GM19351 (cell line): ENCODE measurements around the gene NCOA4.
"Not testable (repeated sequence)": the region's sequence is repeated elsewhere in the genome, so short reads cannot be mapped to it uniquely, and the experiment has no call there.

Source experiments
- ATAC-seq: cut with Tn5 transposase; IDR thresholded peaks from one replicate; pipeline ENCODE4 v1.9.1; 2021; ENCODE audit warnings: mild to moderate bottlenecking, moderate library complexity; ENCODE audit not compliant: unreplicated experiment

The NCOA4 gene

GRCh38 chr10:46052791-46053375 is 22.5 kb upstream of the NCOA4 start:
- ATAC-seq, result no peak

GRCh38 chr10:46052057-46052790 is 21.8 kb upstream of the NCOA4 start:
- ATAC-seq, result no peak

DNA sequence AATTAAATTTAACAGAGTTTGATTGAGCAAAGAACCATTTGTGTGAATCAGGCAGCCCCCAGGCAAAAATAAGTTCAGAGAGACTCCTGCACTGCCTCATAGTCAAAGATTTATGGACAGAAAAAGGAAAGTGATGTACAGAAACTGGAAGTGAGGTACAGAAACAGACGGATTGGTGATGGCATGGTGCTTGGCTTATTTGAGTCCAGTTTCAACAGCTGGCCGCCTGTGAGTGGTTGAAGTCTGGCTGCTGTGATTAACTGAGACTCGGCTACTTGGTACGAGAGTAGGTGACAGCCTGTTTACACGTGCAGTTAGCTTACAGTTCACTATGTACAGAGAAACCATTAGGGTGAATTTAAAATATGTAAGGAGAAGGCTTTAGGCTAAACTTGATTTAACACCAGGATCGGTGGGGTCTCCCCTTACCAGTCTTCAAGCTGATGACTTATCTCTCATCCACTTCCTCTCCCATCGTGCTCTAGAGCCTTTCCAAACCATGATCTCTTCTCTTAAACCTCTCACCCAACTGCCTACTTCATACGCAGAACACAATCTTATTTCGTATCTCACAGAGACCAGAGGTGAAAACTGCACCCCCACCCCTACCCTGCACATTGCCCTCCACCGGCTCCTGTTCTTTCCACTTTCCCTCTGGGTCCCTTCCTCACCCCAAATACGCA is 20.7 kb upstream of the NCOA4 start:
- ATAC-seq, result no peak

DNA sequence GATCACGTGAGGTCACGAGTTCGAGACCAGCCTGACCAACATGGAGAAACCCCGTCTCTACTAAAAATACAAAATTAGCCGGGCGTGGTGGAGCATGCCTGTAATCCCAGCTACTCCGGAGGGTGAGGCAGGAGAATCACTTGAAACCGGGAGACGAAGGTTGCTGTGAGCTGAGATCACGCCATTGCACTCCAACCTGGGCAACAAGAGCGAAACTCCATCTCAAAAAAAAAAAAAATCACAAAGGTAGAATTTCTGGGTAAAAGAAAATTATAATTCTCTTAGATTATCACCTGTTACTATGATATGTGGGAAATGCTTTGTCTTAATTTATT is 19.0 kb upstream of the NCOA4 start:
- ATAC-seq, result not testable (repeated sequence)

DNA sequence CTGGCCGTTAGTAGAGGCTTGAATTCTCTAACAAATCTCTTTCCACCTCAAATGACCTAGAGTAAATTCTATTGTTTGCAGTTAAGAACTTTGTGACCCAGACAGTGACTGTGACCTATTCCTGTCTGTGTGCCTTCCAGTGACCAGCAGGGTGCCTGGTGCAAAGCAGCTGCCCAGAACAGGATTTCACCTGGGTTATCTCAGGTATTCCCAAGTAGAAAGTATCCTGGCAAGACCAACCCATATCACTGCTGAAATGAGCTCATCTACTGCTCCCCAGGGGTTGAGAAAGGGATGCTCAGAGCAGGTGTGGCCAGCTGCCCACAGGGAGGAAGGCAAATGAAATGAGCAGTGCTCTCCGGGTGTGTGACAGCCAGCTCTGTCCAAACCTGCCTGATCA is 17.7 kb upstream of the NCOA4 start:
- no peak for ATAC-seq

GRCh38 chr10:46046261-46046660 is 15.8 kb upstream of the NCOA4 start, which contains the start of gene MSMB:
MSMB (minus strand) TSS chr10:46046269; CDS start chr10:46046237, 32 bp downstream.
- ATAC-seq, result no peak

DNA sequence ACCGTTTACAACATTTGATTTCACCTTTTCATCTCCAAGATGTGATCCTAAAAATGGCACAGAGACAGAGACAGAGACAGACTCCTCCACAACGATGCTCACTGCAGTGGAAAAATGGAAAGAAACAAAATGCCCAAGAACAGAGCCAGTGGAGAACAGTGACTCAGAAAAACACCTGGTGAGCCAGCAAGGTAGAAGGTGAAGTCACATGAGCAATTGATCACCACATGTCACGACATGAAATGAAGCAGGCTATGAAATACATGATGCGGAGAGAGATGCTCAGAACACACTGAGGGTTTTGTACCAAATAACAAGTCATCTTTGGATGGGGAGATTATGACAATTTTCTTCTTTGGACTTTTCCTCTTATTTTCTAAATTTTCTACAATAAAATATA is 12.1 kb upstream of the NCOA4 start:
- no peak for ATAC-seq

GRCh38 chr10:46040004-46040403 is 9.6 kb upstream of the NCOA4 start:
- ATAC-seq, result no peak

- no peak for ATAC-seq
These were observed 6.8 kb upstream of the NCOA4 start for GRCh38 chr10:46037107-46037825.

DNA sequence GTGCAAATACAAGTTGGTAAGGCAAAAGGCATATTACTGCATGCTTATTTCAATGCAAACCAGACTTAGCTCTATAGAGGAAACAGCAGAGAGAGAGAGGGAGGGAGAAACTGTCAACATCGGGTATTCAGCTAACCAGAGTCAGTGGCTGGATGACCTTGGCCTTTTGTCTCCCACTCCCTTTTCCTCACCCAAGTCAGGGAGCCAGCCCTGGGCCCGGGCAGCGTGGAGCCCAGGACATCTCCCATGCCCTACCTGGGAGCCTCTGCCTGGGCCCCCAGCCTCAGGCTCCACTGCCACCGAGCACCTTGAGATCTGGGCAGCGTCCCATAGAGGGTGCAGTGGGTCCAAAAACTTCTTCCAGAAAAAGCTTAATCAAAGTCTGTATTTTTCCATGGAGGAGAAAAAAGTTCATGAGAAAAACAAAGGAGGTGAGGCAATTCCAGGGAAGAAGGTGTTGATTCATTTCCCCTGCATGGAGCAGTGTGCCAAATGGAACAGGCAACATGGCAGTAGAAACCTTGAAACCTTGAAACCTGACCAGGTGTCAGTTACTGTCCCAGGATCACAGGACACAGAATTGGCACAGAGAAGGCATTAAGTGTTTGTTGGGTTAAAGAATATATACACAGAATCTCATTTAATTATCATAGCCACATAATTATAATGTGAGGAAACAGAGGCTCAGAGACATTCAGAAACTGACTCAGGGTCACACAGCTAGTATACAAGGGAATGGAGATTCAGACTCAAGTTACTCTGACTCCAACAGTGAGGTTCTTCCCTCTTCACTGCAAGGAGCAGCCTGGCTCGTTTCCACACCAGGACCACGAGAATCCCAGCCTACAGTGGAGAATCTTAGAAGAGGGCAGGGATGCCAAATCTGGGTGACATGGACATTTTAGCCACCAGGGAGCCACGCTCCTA is 5.8 kb upstream of the NCOA4 start:
- no peak for ATAC-seq

DNA sequence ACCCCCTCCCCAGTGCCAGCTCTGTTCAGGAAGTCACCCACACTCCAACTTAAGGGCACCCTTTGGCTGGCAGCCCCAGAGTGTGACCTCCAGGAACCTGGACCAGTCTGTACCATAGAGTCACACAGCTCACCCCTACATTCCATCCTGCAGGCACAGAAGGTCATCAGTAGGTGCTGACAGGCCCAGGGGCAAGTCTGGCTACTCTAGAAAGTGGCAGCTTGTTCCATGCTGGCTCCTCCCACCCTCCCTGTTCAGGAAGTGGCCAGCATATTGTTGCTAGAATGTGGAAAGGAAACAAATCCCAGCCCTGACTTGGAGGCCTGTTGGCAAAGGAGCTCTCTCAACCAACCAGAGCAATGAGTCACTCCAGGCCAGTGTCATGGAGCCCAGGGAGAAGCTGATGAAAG is 3.2 kb upstream of the NCOA4 start:
- no peak for ATAC-seq

GRCh38 chr10:46031648-46032532 is 1.5 kb upstream of the NCOA4 start:
- ATAC-seq, result no peak

- ATAC-seq, result no peak
These were observed 877 bp downstream of the NCOA4 start for GRCh38 chr10:46029461-46030030.

DNA sequence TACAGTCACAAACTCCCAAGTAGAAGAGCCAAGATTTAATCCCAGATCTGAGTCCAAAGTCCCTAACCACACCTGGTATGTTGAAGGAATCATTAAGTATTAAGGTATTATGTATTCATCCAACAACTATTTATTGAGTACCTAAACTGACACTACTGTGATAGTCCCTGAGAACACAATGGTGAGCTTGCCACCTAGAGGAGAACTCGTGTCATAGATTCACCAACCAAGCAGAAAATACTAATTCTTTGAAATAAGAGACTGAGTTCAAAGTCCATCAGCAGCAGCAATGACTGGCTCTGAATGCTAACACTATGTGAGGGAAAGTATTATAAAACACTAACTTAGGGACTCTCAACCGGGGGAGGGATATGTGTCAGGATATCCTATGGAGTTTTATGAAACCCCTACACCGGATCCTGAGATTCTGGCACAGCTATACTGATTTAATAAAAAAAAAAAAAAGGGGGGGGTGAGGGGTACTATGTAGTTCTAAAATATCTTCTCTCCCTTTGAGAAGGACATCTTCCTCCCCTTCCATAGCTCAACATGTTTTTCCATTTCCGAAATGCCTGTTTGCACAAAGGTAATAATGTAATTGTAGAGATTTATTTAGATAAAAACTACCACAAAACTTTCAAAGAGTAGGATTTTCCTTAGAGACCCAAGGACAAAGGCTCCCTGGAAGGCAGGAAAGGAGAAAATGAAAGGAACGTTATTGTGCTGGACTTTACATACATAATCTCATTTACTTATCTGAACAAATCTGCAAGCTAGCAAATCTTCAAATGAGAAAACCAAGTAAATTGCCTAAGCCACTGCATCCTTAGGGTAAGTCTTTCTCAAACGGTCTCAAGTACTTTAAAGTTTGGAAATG is 1.6 kb downstream of the NCOA4 start:
- ATAC-seq, result peak; percentile 46

GRCh38 chr10:46026106-46026505 is 4.3 kb downstream of the NCOA4 start:
- no peak for ATAC-seq

DNA sequence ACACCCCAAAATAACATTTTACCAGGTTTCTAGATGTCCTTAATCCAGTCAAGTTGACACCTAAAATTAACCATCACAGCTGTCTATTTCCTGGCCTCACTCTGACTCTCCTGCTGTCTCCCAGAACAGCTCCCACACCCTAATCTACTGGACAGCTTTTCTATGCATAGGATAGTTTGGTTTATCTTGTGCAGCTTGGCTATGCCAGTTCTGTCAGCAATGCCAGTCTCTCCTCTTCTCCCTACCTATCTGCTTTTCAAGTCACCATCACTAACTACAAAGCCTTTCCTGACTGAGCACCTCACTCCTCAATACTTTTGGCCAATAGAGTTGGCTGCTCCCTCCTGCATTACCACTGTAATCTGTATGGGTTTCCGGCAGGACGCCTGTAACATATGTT is 5.0 kb downstream of the NCOA4 start:
- ATAC-seq, result no peak

DNA sequence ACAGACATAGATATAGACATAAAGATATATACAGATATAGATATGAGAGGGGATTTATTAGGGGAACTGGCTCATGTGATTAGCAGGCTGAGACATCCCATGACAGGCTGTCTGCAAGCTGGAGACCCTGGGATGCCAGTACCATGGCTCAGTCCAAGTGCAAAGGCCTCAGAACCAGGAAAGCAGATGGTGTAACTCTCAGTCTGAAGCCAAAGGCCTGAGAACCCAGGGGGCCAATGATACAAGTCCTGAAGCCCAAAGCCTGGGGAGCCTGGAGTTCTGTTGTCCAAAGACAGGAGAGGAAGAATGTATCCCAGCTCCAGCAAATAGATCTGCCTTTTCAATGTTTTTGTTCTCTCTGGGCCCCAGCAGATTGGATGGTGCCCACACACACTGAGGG is 5.5 kb downstream of the NCOA4 start:
- ATAC-seq, result no peak

- peak; percentile 94 for ATAC-seq
These were observed 7.3 kb downstream of the NCOA4 start for GRCh38 chr10:46022978-46023702.
